GM12878 (cell line): Measurements from ENCODE around the gene RHEB.

ENCODE experiments used
- POLR2AphosphoS5 ChIP-seq: IDR thresholded peaks from 2 replicates; pipeline ENCODE4 v1.6.1; 2011; ENCODE audit warnings: mild to moderate bottlenecking, low read length, inconsistent platforms
- TAF1 ChIP-seq: IDR thresholded peaks from 2 replicates; pipeline ENCODE4 v1.6.1; 2011; ENCODE audit warnings: mild to moderate bottlenecking, low read depth, low read length, borderline replicate concordance
- TF ChIP-seq, protein P1 (sequence below), 3 experiments: IDR thresholded peaks in 2 of 3; conservative IDR thresholded peaks in 1 of 3; 2 replicates each; pipeline ENCODE4 v1.5.1; 2011; ENCODE audit warnings: low read depth in 3 of 3, low read length in 3 of 3, mild to moderate bottlenecking in 3 of 3, control low read depth in 2 of 3, moderate library complexity in 2 of 3, inconsistent platforms in 1 of 3, mixed read lengths in 1 of 3; ENCODE audit not compliant: control insufficient read depth in 2 of 3, insufficient read depth in 1 of 3; ENCODE audit errors: extremely low read depth in 1 of 3

DNA sequence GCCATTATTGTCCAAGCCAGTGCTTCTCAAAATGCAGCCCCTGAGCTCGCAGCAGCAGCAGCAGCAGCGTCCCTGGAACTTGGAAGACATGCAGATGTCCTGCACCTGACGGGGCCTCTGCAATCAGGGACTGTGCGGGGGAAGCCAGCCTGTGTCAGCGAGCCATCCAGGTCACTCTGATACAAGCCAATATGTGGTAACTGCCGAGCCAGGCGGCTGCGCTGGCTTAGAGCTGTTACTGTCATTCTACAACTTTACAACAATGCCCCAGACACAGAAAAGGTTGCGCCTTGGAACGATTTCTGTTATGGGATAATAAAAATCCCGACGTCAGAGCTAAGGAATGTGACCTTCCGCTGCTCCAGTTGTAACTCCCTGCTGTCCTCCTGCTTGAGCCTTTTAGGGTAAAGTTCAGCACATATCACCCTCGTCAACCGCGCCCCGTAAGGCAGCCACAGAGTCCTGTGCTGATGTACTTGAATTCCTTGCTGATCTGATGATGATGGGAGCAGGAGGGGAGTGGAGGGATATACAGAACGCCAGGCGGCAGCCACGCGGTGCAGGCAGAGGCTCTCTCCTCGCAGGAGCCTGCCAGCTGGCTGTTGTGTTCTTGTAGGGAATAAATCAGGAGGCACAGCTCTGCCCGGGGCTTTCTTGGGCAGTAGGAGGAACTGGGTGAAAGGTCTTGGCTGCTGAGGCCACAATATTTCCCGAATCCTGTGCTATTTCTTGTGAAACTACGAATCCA, 59.8 kb downstream of the RHEB start:
- TF ChIP-seq, protein P1, sequence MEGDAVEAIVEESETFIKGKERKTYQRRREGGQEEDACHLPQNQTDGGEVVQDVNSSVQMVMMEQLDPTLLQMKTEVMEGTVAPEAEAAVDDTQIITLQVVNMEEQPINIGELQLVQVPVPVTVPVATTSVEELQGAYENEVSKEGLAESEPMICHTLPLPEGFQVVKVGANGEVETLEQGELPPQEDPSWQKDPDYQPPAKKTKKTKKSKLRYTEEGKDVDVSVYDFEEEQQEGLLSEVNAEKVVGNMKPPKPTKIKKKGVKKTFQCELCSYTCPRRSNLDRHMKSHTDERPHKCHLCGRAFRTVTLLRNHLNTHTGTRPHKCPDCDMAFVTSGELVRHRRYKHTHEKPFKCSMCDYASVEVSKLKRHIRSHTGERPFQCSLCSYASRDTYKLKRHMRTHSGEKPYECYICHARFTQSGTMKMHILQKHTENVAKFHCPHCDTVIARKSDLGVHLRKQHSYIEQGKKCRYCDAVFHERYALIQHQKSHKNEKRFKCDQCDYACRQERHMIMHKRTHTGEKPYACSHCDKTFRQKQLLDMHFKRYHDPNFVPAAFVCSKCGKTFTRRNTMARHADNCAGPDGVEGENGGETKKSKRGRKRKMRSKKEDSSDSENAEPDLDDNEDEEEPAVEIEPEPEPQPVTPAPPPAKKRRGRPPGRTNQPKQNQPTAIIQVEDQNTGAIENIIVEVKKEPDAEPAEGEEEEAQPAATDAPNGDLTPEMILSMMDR (IDR thresholded peaks at IDR 0.05 in 2 of 3, conservative IDR thresholded peaks at IDR 0.05 in 1 of 3; ENCODE audit: control insufficient read depth in 2 of 3, extremely low read depth in 1 of 3, insufficient read depth in 1 of 3, low read depth in 3 of 3, low read length in 3 of 3) = no peak
- no peak for TF ChIP-seq TAF1
- no peak for TF ChIP-seq POLR2AphosphoS5
